Skeletal muscle cell (primary cell): Measurements from ENCODE around the gene ITGAX.
A peak's percentile ranks its signal among the peaks of the same experiment; 100 is the strongest.
"Not testable (repeated sequence)": the region's sequence is repeated elsewhere in the genome, so short reads cannot be mapped to it uniquely, and the experiment has no call there.

ENCODE experiments used
- DNase-seq: peaks from one replicate; pipeline ENCODE4 v3.0.0-alpha.2; 2010; ENCODE audit warnings: low read depth
- H3K4me3 ChIP-seq: 2 replicates; pipeline ENCODE4 v1.5.1; 2011; ENCODE audit warnings: low read depth, mild to moderate bottlenecking, control low read depth, low read length, moderate library complexity

The ITGAX gene

GRCh38 chr16:31354394-31355291, at the start of gene ITGAX:
TSS of gene ITGAX (plus strand) at chr16:31355176. CDS start at chr16:31355255, 79 bp downstream.
- DNase-seq, result peak; percentile 6
- no peak within 1 kb of the TSS for H3K4me3 ChIP-seq

GRCh38 chr16:31305219-31305618, 49.8 kb upstream of the ITGAX start:
- H3K4me3 ChIP-seq, result no peak overlapping the region
- no peak for DNase-seq

- not testable (repeated sequence) for DNase-seq
These were observed 46.6 kb upstream of the ITGAX start for GRCh38 chr16:31308381-31308780.

GRCh38 chr16:31322500-31322899, 32.5 kb upstream of the ITGAX start:
- no peak overlapping the region for H3K4me3 ChIP-seq
- no peak for DNase-seq

More at GRCh38 chr16:31308381-31308780, 46.6 kb upstream of the ITGAX start:
- not testable (repeated sequence) for H3K4me3 ChIP-seq

GRCh38 chr16:31323959-31324629, 30.9 kb upstream of the ITGAX start:
- no peak for DNase-seq
- no peak overlapping the region for H3K4me3 ChIP-seq

GRCh38 chr16:31325171-31325570, 29.8 kb upstream of the ITGAX start:
- no peak for DNase-seq
- H3K4me3 ChIP-seq, result no peak overlapping the region

- H3K4me3 ChIP-seq, result no peak overlapping the region
- DNase-seq, result no peak
These were observed 27.2 kb upstream of the ITGAX start for GRCh38 chr16:31327646-31328225.

- no peak overlapping the region for H3K4me3 ChIP-seq
- no peak for DNase-seq
These were observed 26.5 kb upstream of the ITGAX start for GRCh38 chr16:31328322-31329052.

- no peak for DNase-seq
- H3K4me3 ChIP-seq, result no peak overlapping the region
These were observed 25.1 kb upstream of the ITGAX start for GRCh38 chr16:31329671-31330552.

- H3K4me3 ChIP-seq, result no peak overlapping the region
These were observed 24.5 kb upstream of the ITGAX start for GRCh38 chr16:31330553-31330890.

GRCh38 chr16:31331141-31331764, 23.7 kb upstream of the ITGAX start:
- DNase-seq, result no peak
- no peak overlapping the region for H3K4me3 ChIP-seq

More at GRCh38 chr16:31330553-31330890, 24.5 kb upstream of the ITGAX start:
- no peak for DNase-seq

GRCh38 chr16:31331807-31332301, 23.1 kb upstream of the ITGAX start:
- DNase-seq, result no peak
- no peak overlapping the region for H3K4me3 ChIP-seq

- DNase-seq, result no peak
- H3K4me3 ChIP-seq, result no peak overlapping the region
These were observed 22.4 kb upstream of the ITGAX start for GRCh38 chr16:31332544-31332943.

- no peak for DNase-seq
- no peak overlapping the region for H3K4me3 ChIP-seq
These were observed 21.0 kb upstream of the ITGAX start for GRCh38 chr16:31333686-31334649.

- H3K4me3 ChIP-seq, result no peak overlapping the region
- no peak for DNase-seq
These were observed 20.0 kb upstream of the ITGAX start for GRCh38 chr16:31334934-31335333.

- no peak for DNase-seq
- no peak overlapping the region for H3K4me3 ChIP-seq
These were observed 19.5 kb upstream of the ITGAX start for GRCh38 chr16:31335431-31335830.

GRCh38 chr16:31338166-31338685, 16.8 kb upstream of the ITGAX start:
- DNase-seq, result not testable (repeated sequence)

More at GRCh38 chr16:31338166-31338685, 16.8 kb upstream of the ITGAX start:
- H3K4me3 ChIP-seq, result not testable (repeated sequence)
